T-helper 17 cell (primary cell): ENCODE data around the gene SS18L1. TPM values are rescaled to one million over a fixed set of nuclear protein-coding genes. Genes with fewer than 3 reads are reported as not detected.

ENCODE experiments used
- ATAC-seq: fragments of 150-1000 bp; cut with Tn5 transposase; 2 replicates; pipeline ENCODE4 v1.10.0; 2021; ENCODE audit warnings: mild to moderate bottlenecking, moderate library complexity
- DNase-seq, 3 donors: peaks; one replicate each; pipeline versions ENCODE4 v3.0.0 to v3.0.0-alpha.2; 2020 to 2021
- H3K9me3 ChIP-seq: one replicate; pipeline ENCODE4 v1.7.0; 2013; ENCODE audit warnings: low read length, mild to moderate bottlenecking; ENCODE audit not compliant: control insufficient read depth, poor library complexity, severe bottlenecking
- H3K27ac Mint-ChIP-seq: one replicate; pipeline ENCODE4 v1.8.0; 2022; ENCODE audit warnings: mild to moderate bottlenecking, moderate library complexity, mixed read lengths
- H3K27me3 Mint-ChIP-seq: one replicate; pipeline ENCODE4 v1.8.0; 2022; ENCODE audit warnings: mixed read lengths
- H3K36me3 Mint-ChIP-seq: one replicate; pipeline ENCODE4 v1.8.0; 2022; ENCODE audit warnings: low read depth, mixed read lengths
- H3K4me1 Mint-ChIP-seq: one replicate; pipeline ENCODE4 v1.8.0; 2022; ENCODE audit warnings: mild to moderate bottlenecking, mixed read lengths
- H3K4me3 Mint-ChIP-seq: one replicate; pipeline ENCODE4 v1.8.0; 2022; ENCODE audit warnings: mild to moderate bottlenecking, moderate library complexity, mixed read lengths
- total RNA-seq, 4 donors: library from RNA in 2 of 4; stranded (reverse) in 2 of 4; gene quantifications; one replicate each; pipeline ENCODE4 v1.2.3 and lab custom pipeline; 2022 to 2026

The SS18L1 gene
- total RNA-seq, 2 donors from 2014 or later: 13.1 to 16.0 TPM

- ATAC-seq: no peak
- Mint-ChIP-seq H3K27ac (no peak overlapping the region), H3K4me3 (no peak overlapping the region), H3K36me3 (peaks cover 8% of the 10 kb centered on the region), H3K4me1 (peaks cover 4% of the 10 kb centered on the region), H3K27me3 (no peaks in the 10 kb centered on the region)
- DNase-seq: no peak
- no peaks in the 10 kb centered on the region for H3K9me3 ChIP-seq
Measured at GRCh38 chr20:62178316-62179161, 35.0 kb downstream of the SS18L1 start.

- DNase-seq (no peak), ATAC-seq (no peak)
- Mint-ChIP-seq H3K27ac (no peak overlapping the region), H3K4me1 (peaks cover 9% of the 10 kb centered on the region), H3K4me3 (no peak overlapping the region), H3K27me3 (no peaks in the 10 kb centered on the region), H3K36me3 (peaks cover 5% of the 10 kb centered on the region)
- H3K9me3 ChIP-seq: no peaks in the 10 kb centered on the region
Measured at GRCh38 chr20:62179162-62179504, 35.6 kb downstream of the SS18L1 start.

GRCh38 chr20:62181808-62182207 is 38.2 kb downstream of the SS18L1 start:
- peak overlapping the region; percentile 90 for H3K4me3 Mint-ChIP-seq
- no peak for DNase-seq

GRCh38 chr20:62182469-62183425 is 39.2 kb downstream of the SS18L1 start, which contains the start of gene MTG2:
Gene MTG2, plus strand, starts transcription at chr20:62183028. Its CDS starts 10,393 bp downstream, at chr20:62193421.
- H3K27me3 Mint-ChIP-seq: no peaks in the 10 kb centered on the region
- no peaks in the 10 kb centered on the region for H3K36me3 Mint-ChIP-seq
- peak; percentile 85 to 89 (median 87) for DNase-seq
- peak; percentile 94 for ATAC-seq
- H3K4me3 Mint-ChIP-seq: peak within 1 kb of the TSS; percentile 90
- H3K9me3 ChIP-seq: no peaks in the 10 kb centered on the region
- H3K4me1 Mint-ChIP-seq: peaks cover 29% of the 10 kb centered on the region
- peak within 1 kb of the TSS; percentile 93 for H3K27ac Mint-ChIP-seq

More at GRCh38 chr20:62181808-62182207, 38.2 kb downstream of the SS18L1 start:
- H3K4me1 Mint-ChIP-seq: peaks cover 21% of the 10 kb centered on the region
- H3K27ac Mint-ChIP-seq: peak overlapping the region; percentile 93
- no peak for ATAC-seq
- H3K36me3 Mint-ChIP-seq: no peaks in the 10 kb centered on the region
- no peaks in the 10 kb centered on the region for H3K27me3 Mint-ChIP-seq
- no peaks in the 10 kb centered on the region for H3K9me3 ChIP-seq

- Mint-ChIP-seq H3K4me1 (peaks cover 30% of the 10 kb centered on the region), H3K27ac (peak overlapping the region; percentile 93), H3K36me3 (no peaks in the 10 kb centered on the region), H3K4me3 (peak overlapping the region; percentile 90), H3K27me3 (no peaks in the 10 kb centered on the region)
- ATAC-seq (no peak), DNase-seq (no peak)
- H3K9me3 ChIP-seq: no peaks in the 10 kb centered on the region
Measured at GRCh38 chr20:62183426-62184142, 40.0 kb downstream of the SS18L1 start.

- ATAC-seq (no peak), DNase-seq (no peak)
- no peaks in the 10 kb centered on the region for H3K9me3 ChIP-seq
- Mint-ChIP-seq H3K27me3 (no peaks in the 10 kb centered on the region), H3K4me3 (no peak overlapping the region), H3K4me1 (peaks cover 35% of the 10 kb centered on the region), H3K36me3 (peaks cover 2% of the 10 kb centered on the region), H3K27ac (no peak overlapping the region)
Measured at GRCh38 chr20:62186096-62186426, 42.5 kb downstream of the SS18L1 start.

- H3K9me3 ChIP-seq: no peaks in the 10 kb centered on the region
- Mint-ChIP-seq H3K27ac (peak overlapping the region; percentile 8), H3K4me3 (no peak overlapping the region), H3K36me3 (peaks cover 2% of the 10 kb centered on the region), H3K27me3 (no peaks in the 10 kb centered on the region), H3K4me1 (peaks cover 33% of the 10 kb centered on the region)
- DNase-seq: no peak
- ATAC-seq: no peak
Measured at GRCh38 chr20:62186887-62187866, 43.6 kb downstream of the SS18L1 start.

- H3K4me3 Mint-ChIP-seq: peak overlapping the region; percentile 62
- DNase-seq (no peak), ATAC-seq (no peak)
- peaks cover 22% of the 10 kb centered on the region for H3K4me1 Mint-ChIP-seq
- H3K27ac Mint-ChIP-seq: no peak overlapping the region
- peaks cover 5% of the 10 kb centered on the region for H3K36me3 Mint-ChIP-seq
- H3K27me3 Mint-ChIP-seq: no peaks in the 10 kb centered on the region
- H3K9me3 ChIP-seq: no peaks in the 10 kb centered on the region
Measured at GRCh38 chr20:62190639-62191411, 47.3 kb downstream of the SS18L1 start.

- Mint-ChIP-seq H3K27ac (no peak overlapping the region), H3K36me3 (peaks cover 5% of the 10 kb centered on the region), H3K4me3 (no peak overlapping the region)
Measured at GRCh38 chr20:62191781-62192559, 48.4 kb downstream of the SS18L1 start.

GRCh38 chr20:62192635-62193034 is 49.1 kb downstream of the SS18L1 start:
- ATAC-seq (no peak), DNase-seq (no peak)
- Mint-ChIP-seq H3K4me1 (peaks cover 12% of the 10 kb centered on the region), H3K36me3 (peaks cover 5% of the 10 kb centered on the region), H3K27me3 (no peaks in the 10 kb centered on the region), H3K4me3 (no peak overlapping the region), H3K27ac (no peak overlapping the region)
- no peaks in the 10 kb centered on the region for H3K9me3 ChIP-seq

More at GRCh38 chr20:62191781-62192559, 48.4 kb downstream of the SS18L1 start:
- H3K9me3 ChIP-seq: no peaks in the 10 kb centered on the region
- H3K27me3 Mint-ChIP-seq: no peaks in the 10 kb centered on the region
- DNase-seq: no peak
- no peak for ATAC-seq
- H3K4me1 Mint-ChIP-seq: peaks cover 16% of the 10 kb centered on the region
